IMR-90 (cell line): ENCODE measurements around the gene ACAA2. TPM values are rescaled to one million over a fixed set of nuclear protein-coding genes. Genes with fewer than 3 reads are reported as not detected.

Experiments
- ATAC-seq: fragments of 200-7000 bp; cut with Tn5 transposase; 2 replicates; pipeline ENCODE4 v1.9.1; 2020; ENCODE audit warnings: low read depth, mild to moderate bottlenecking, moderate library complexity
- Bru-seq: library from RNA; stranded (reverse); fragments of 400-500 nt; gene quantifications from one replicate; lab custom pipeline; 2021; lab: Mats Ljungman, UMichigan
- BruChase-seq, 2 experiments: library from RNA; stranded (reverse); fragments of 400-500 nt; gene quantifications; one replicate each; lab custom pipeline; 2021; lab: Mats Ljungman, UMichigan
- BruUV-seq: library from RNA; stranded (reverse); fragments of 400-500 nt; replicated peaks from 2 replicates; lab custom pipeline; 2021; lab: Mats Ljungman, UMichigan
- CTCF ChIA-PET: fragments of 300-600 bp; formaldehyde crosslinking; extraction: SDS; loops from one replicate; lab custom pipeline; 2021; ENCODE audit warnings: antibody characterized with exemption; lab: Yijun Ruan, JAX
- POLR2A ChIA-PET: fragments of 300-600 bp; sonication (Branson Sonifier 250); formaldehyde crosslinking; loops from one replicate; lab custom pipeline; 2022; ENCODE audit warnings: antibody characterized with exemption; ENCODE audit not compliant: unreplicated experiment; lab: Charles Lee
- DNase-seq: peaks from one replicate; pipeline ENCODE4 v3.0.0; 2013
- H2AFZ ChIP-seq: replicated peaks from 2 replicates; pipeline ENCODE3; 2013; ENCODE audit warnings: low read length, mild to moderate bottlenecking; ENCODE audit not compliant: poor library complexity
- H2AK5ac ChIP-seq: 2 replicates; pipeline ENCODE4 v1.6.1; 2013; ENCODE audit warnings: low read depth, low read length, inconsistent platforms
- H2AK9ac ChIP-seq: replicated peaks from 2 replicates; pipeline ENCODE3; 2013; ENCODE audit warnings: mild to moderate bottlenecking, low read depth, low read length, moderate library complexity; ENCODE audit not compliant: poor library complexity
- H2BK120ac ChIP-seq: 2 replicates; pipeline ENCODE4 v1.6.1; 2013; ENCODE audit warnings: low read depth, low read length, inconsistent platforms
- H2BK15ac ChIP-seq: 3 replicates; pipeline ENCODE4 v1.6.1; 2013; ENCODE audit warnings: low read depth, low read length, inconsistent platforms
- H2BK20ac ChIP-seq: 2 replicates; pipeline ENCODE4 v1.6.1; 2013; ENCODE audit warnings: low read depth, mild to moderate bottlenecking, inconsistent platforms, low read length, moderate library complexity
- H2BK5ac ChIP-seq: 2 replicates; pipeline ENCODE4 v1.6.1; 2013; ENCODE audit warnings: mild to moderate bottlenecking, low read depth, low read length, inconsistent platforms; ENCODE audit not compliant: poor library complexity, severe bottlenecking
- H3K14ac ChIP-seq: replicated peaks from 2 replicates; pipeline ENCODE4 v1.6.1; 2013; ENCODE audit warnings: low read depth, low read length, inconsistent platforms
- H3K18ac ChIP-seq: 2 replicates; pipeline ENCODE4 v1.6.1; 2013; ENCODE audit warnings: low read depth, low read length, control low read depth
- H3K23ac ChIP-seq: 2 replicates; pipeline ENCODE4 v1.6.1; 2013; ENCODE audit warnings: low read depth, low read length, inconsistent platforms
- H3K27ac ChIP-seq: 2 replicates; pipeline ENCODE4 v1.5.1; 2013; ENCODE audit warnings: mild to moderate bottlenecking, control low read depth, low read length; ENCODE audit not compliant: insufficient read depth
- H3K27me3 ChIP-seq: 2 replicates; pipeline ENCODE4 v1.6.1; 2013; ENCODE audit warnings: low read length; ENCODE audit not compliant: control insufficient read depth, insufficient read depth
- H3K36me3 ChIP-seq: 2 replicates; pipeline ENCODE4 v1.6.1; 2013; ENCODE audit warnings: low read length, mixed read lengths; ENCODE audit not compliant: control insufficient read depth, insufficient read depth
- H3K4ac ChIP-seq: 2 replicates; pipeline ENCODE4 v1.6.1; 2013; ENCODE audit warnings: low read depth, low read length, inconsistent platforms
- H3K4me1 ChIP-seq: 2 replicates; pipeline ENCODE4 v1.6.1; 2013; ENCODE audit warnings: low read length, mixed read lengths; ENCODE audit not compliant: control insufficient read depth, insufficient read depth
- H3K4me2 ChIP-seq: 2 replicates; pipeline ENCODE4 v1.6.1; 2013; ENCODE audit warnings: low read depth, mild to moderate bottlenecking, control low read depth, low read length, moderate library complexity
- H3K4me3 ChIP-seq: 2 replicates; pipeline ENCODE4 v1.5.1; 2013; ENCODE audit warnings: low read depth, mild to moderate bottlenecking, control low read depth, low read length, moderate library complexity; ENCODE audit not compliant: insufficient read depth
- H3K56ac ChIP-seq: 2 replicates; pipeline ENCODE4 v1.6.1; 2013; ENCODE audit warnings: low read length, inconsistent platforms; ENCODE audit not compliant: insufficient read depth; ENCODE audit errors: extremely low read depth
- H3K79me1 ChIP-seq, 2 experiments: 2 replicates each; pipeline ENCODE4 v1.6.1; 2013; ENCODE audit warnings: low read length in 2 of 2, inconsistent platforms in 1 of 2, low read depth in 1 of 2
- H3K9ac ChIP-seq: 2 replicates; pipeline ENCODE4 v1.6.1; 2013; ENCODE audit warnings: low read depth, low read length, control low read depth
- H3K9me1 ChIP-seq: 2 replicates; pipeline ENCODE4 v1.6.1; 2013; ENCODE audit warnings: low read length, inconsistent platforms; ENCODE audit not compliant: insufficient read depth
- H3K9me3 ChIP-seq: 2 replicates; pipeline ENCODE4 v1.6.1; 2013; ENCODE audit warnings: low read length; ENCODE audit not compliant: control insufficient read depth, insufficient read depth
- H4K20me1 ChIP-seq: 2 replicates; pipeline ENCODE4 v1.6.1; 2013; ENCODE audit warnings: low read length, inconsistent platforms; ENCODE audit not compliant: insufficient read depth
- H4K5ac ChIP-seq: 2 replicates; pipeline ENCODE4 v1.6.1; 2013; ENCODE audit warnings: mild to moderate bottlenecking, low read depth, low read length, control low read depth
- H4K8ac ChIP-seq, 2 experiments: 2 replicates each; pipeline ENCODE4 v1.6.1; 2013; ENCODE audit warnings: low read depth in 2 of 2, low read length in 2 of 2, control low read depth in 1 of 2, inconsistent platforms in 1 of 2
- H4K91ac ChIP-seq: 2 replicates; pipeline ENCODE4 v1.6.1; 2013; ENCODE audit warnings: low read depth, low read length, inconsistent platforms; ENCODE audit not compliant: insufficient read depth
- BHLHE40 ChIP-seq: fragments of 150-350 bp; IDR thresholded peaks from 2 replicates; pipeline ENCODE4 v1.6.1; 2016; ENCODE audit warnings: mild to moderate bottlenecking, low read depth, low read length
- FOS ChIP-seq: fragments of 150-350 bp; IDR thresholded peaks from 2 replicates; pipeline ENCODE4 v1.6.1; 2016; ENCODE audit warnings: low read depth, low read length
- MAZ ChIP-seq: IDR thresholded peaks from 2 replicates; pipeline ENCODE4 v1.6.1; 2012; ENCODE audit warnings: low read depth, mild to moderate bottlenecking, low read length, improper control_type of control experiment, moderate library complexity, borderline replicate concordance
- POLR2A ChIP-seq: IDR thresholded peaks from 2 replicates; pipeline ENCODE4 v1.6.1; 2012; ENCODE audit warnings: mild to moderate bottlenecking, low read depth, low read length
- WGBS, 2 experiments: methylation state at CpG; one replicate each; pipeline versions ENCODE4 v1.1.5 to v1.1.7; 2013; ENCODE audit warnings: missing lambda C conversion rate in 2 of 2; ENCODE audit not compliant: insufficient read length in 1 of 2; ENCODE audit errors: extremely low coverage in 2 of 2; 5-methylcytosine and 5-hydroxymethylcytosine counted together
- dilution Hi-C: fragments of 300-500 bp; cut with HindIII; formaldehyde crosslinking; loops from one replicate; pipeline ENCODE4 v1.14.3; 2018; ENCODE audit warnings: low sequenced_read_pairs; ENCODE audit not compliant: unreplicated experiment
- in situ Hi-C: fragments of 300-500 bp; cut with MboI; formaldehyde crosslinking; loops from 3 replicates; pipeline ENCODE4 v1.14.3; 2019; ENCODE audit warnings: low sequenced_read_pairs, inconsistent platforms, mixed read lengths
- intact Hi-C: fragments of 100-400 bp; cut with micrococcal nuclease; formaldehyde crosslinking; loops from 2 replicates; pipeline ENCODE4 v1.10.0; 2022
- long read RNA-seq: library from polyadenylated mRNA; unstranded; transcript quantifications from one replicate; pipeline ENCODE4 v2.0.0, GENCODE V29; 2021; ENCODE audit not compliant: unreplicated experiment
- polyA plus RNA-seq, 3 experiments: library from polyadenylated mRNA; depleted of rRNA; stranded (reverse); fragments of >200 nt; gene quantifications; 2 replicates each; pipeline ENCODE4 v1.2.3, GENCODE V29; 2012; ENCODE audit warnings: low replicate concordance in 1 of 3
- total RNA-seq: library from RNA; depleted of rRNA; stranded (reverse); fragments of >200 nt; gene quantifications from 2 replicates; pipeline ENCODE4 v1.2.3, GENCODE V29; 2012; rRNA removed
- TF ChIP-seq, protein P1 (sequence below): fragments of 150-350 bp; IDR thresholded peaks from 2 replicates; pipeline ENCODE4 v1.6.1; 2017; ENCODE audit warnings: mild to moderate bottlenecking, antibody characterized with exemption, low read length, low read depth

ACAA2 gene
- total RNA-seq (61.5 and 71.7 TPM in 2 replicates), polyA plus RNA-seq (2012; rRNA removed) (19.0 and 24.4 TPM in 2 replicates), Bru-seq, nascent RNA (percentile 73 among the genes with signal in this experiment), BruChase-seq, experiment 1, labeled RNA remaining after a 6-hour chase (percentile 64 among the genes with signal in this experiment), BruChase-seq, experiment 2, labeled RNA remaining after a 2-hour chase (percentile 54 among the genes with signal in this experiment)
- 6.5 and 12.8 TPM in 2 replicates for polyA plus RNA-seq (2012; cell fraction: cytosol; rRNA removed)
- 2.4 and 15.0 TPM in 2 replicates for polyA plus RNA-seq (2012; cell fraction: nucleus; rRNA removed; ENCODE audit: low replicate concordance)
- long read RNA-seq, transcript ACAA2-201 (10 exons, 3,350 nt), result major isoform, 44 of 57 reads
- long read RNA-seq, partial matches to known transcripts, result 4 of 57 reads
- long read RNA-seq, other reads (novel, unspliced or antisense), result 6 of 57 reads

DNA sequence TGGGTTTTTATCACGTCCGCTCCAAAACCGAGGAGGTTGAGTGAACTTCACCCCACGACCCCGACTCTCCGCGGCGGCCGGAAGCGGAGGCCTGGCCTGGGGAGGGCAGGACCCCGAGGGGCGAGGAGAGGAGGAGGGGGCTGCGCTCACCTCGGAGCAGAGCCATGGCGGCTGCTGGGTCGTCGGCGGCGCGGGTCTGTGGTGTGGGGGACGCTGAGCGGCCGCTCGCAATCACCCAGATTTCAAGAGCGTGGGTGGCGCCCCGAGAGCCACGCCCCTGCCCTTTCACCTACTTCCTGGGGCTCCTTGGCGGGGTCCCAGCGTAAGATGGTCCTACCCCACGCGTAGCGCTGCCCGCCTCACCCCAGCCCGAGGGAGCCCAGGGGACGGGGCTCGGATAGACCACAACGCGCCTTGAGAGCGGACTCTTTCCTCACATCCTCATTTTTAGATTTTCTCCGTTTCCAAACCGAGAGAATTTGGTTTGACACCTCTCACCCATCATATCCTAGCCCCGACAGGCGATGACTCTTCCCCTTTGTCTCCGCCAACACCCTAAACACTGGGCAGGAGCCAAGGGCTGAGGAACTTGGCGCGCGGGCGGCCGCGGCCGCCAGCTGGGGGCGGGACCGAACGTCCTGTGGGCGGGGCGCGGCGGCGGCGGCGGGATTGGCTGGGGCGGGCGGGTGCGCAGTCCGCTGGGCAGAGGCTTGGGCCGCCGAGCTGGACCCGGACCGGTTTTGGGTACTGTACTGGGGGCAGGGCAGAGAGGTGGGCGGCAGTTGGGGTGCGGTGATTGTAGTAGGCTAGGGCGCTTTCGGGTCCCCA is at the start of gene ACAA2:
Gene ACAA2 (minus strand): TSS at position 215 of the 828 bp plus-strand sequence. CDS start 49 bp downstream, at position 166.
- Histone ChIP-seq H2BK15ac (peak within 1 kb of the TSS; percentile 90), H3K4ac (peak within 1 kb of the TSS; percentile 90), H3K27me3 (no peaks in the 10 kb centered on the region), H3K56ac (peak within 1 kb of the TSS; percentile 97), H2AK5ac (peak within 1 kb of the TSS; percentile 57; the same call in 1 of the 2 replicates), H2AFZ (peak within 1 kb of the TSS; percentile 96), H3K27ac (peak within 1 kb of the TSS; percentile 94), H3K36me3 (no peaks in the 10 kb centered on the region), H4K5ac (peak within 1 kb of the TSS; percentile 85), H4K8ac (peak within 1 kb of the TSS; percentile 81 to 99), H3K9me1 (no peaks in the 10 kb centered on the region), H3K4me3 (peak within 1 kb of the TSS; percentile 69), H3K79me1 (peaks cover 22 to 42% of the 10 kb centered on the region in 2 experiments), H3K14ac (peak within 1 kb of the TSS; percentile 96), H3K4me2 (peak within 1 kb of the TSS; percentile 91), H3K4me1 (peaks cover 10% of the 10 kb centered on the region), H4K20me1 (no peaks in the 10 kb centered on the region), H4K91ac (peak within 1 kb of the TSS; percentile 96), H3K9ac (peak within 1 kb of the TSS; percentile 87), H2AK9ac (peak within 1 kb of the TSS; percentile 77), H3K9me3 (no peaks in the 10 kb centered on the region), H2BK5ac (peak within 1 kb of the TSS; percentile 83), H3K23ac (peak within 1 kb of the TSS; percentile 99), H2BK120ac (peak within 1 kb of the TSS; percentile 92), H2BK20ac (peak within 1 kb of the TSS; percentile 79), H3K18ac (peak within 1 kb of the TSS; percentile 82)
- POLR2A ChIA-PET, result interaction anchor here (0.5 to 0.6 kb wide), 3 partner anchors 25 to 490 kb away, joined by 4 to 5 read pairs (median 4); no protein-coding TSS in a partner anchor
- dilution Hi-C loops (no loop called here), in situ Hi-C loops (no loop called here), intact Hi-C loops (loop anchor here (2.0 kb wide), 2 partner anchors 21 to 45 kb away; no protein-coding TSS in a partner anchor)
- 0% methylated on average over 11 of the region's 74 CpGs; no CpG with 5 or more reads in 1 of the 2 experiments for WGBS, 2 experiments
- CTCF ChIA-PET, result no interaction called here
- DNase-seq, result peak; percentile 83
- TF ChIP-seq BHLHE40, result peak; percentile 18; the same call in 1 of the 2 replicates
- TF ChIP-seq FOS, result peak; percentile 5; the same call in 1 of the 2 replicates
- TF ChIP-seq, protein P1, sequence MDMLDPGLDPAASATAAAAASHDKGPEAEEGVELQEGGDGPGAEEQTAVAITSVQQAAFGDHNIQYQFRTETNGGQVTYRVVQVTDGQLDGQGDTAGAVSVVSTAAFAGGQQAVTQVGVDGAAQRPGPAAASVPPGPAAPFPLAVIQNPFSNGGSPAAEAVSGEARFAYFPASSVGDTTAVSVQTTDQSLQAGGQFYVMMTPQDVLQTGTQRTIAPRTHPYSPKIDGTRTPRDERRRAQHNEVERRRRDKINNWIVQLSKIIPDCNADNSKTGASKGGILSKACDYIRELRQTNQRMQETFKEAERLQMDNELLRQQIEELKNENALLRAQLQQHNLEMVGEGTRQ, result no peak
- TF ChIP-seq MAZ, result peak; percentile 25; the same call in 1 of the 2 replicates
- TF ChIP-seq POLR2A, result peak; percentile 62
- BruUV-seq, result no TSS peak
- ATAC-seq, result peak; percentile 94
